Neutrophil (primary cell): ENCODE measurements around the gene GSTM4.

Experiments used
- H3K27ac ChIP-seq: fragments of 200-600 bp; sonication (generic); 2 replicates; pipeline ENCODE4 v1.5.1; 2016; ENCODE audit warnings: mild to moderate bottlenecking, moderate library complexity
- H3K27me3 ChIP-seq: fragments of 200-600 bp; sonication (generic); 2 replicates; pipeline ENCODE4 v1.6.0; 2016; ENCODE audit warnings: mild to moderate bottlenecking
- H3K36me3 ChIP-seq: fragments of 200-600 bp; sonication (generic); 2 replicates; pipeline ENCODE4 v1.5.1; 2017
- H3K4me1 ChIP-seq, 2 experiments: fragments of 200-600 bp in 1 of 2; sonication (generic) in 1 of 2; 1 replicate in 1 of 2; 2 replicates in 1 of 2; pipeline versions ENCODE4 v1.5.1 to v1.6.1; 2013 to 2016; ENCODE audit warnings: low read depth in 1 of 2, low read length in 1 of 2, mild to moderate bottlenecking in 1 of 2, moderate library complexity in 1 of 2; ENCODE audit not compliant: control insufficient read depth in 1 of 2, insufficient read depth in 1 of 2
- H3K4me3 ChIP-seq, 2 experiments: fragments of 200-600 bp in 1 of 2; sonication (generic) in 1 of 2; 1 replicate in 1 of 2; 2 replicates in 1 of 2; pipeline ENCODE4 v1.5.1; 2013 to 2016; ENCODE audit warnings: low read depth in 1 of 2, low read length in 1 of 2, mild to moderate bottlenecking in 1 of 2, moderate library complexity in 1 of 2
- H3K9me3 ChIP-seq: fragments of 200-600 bp; sonication (generic); 2 replicates; pipeline ENCODE4 v1.5.1; 2016
- TF ChIP-seq, protein P1 (sequence below): fragments of 200-600 bp; sonication (generic); IDR thresholded peaks from 2 replicates; pipeline ENCODE4 v1.5.1; 2016; ENCODE audit warnings: antibody characterized with exemption

The GSTM4 gene

DNA sequence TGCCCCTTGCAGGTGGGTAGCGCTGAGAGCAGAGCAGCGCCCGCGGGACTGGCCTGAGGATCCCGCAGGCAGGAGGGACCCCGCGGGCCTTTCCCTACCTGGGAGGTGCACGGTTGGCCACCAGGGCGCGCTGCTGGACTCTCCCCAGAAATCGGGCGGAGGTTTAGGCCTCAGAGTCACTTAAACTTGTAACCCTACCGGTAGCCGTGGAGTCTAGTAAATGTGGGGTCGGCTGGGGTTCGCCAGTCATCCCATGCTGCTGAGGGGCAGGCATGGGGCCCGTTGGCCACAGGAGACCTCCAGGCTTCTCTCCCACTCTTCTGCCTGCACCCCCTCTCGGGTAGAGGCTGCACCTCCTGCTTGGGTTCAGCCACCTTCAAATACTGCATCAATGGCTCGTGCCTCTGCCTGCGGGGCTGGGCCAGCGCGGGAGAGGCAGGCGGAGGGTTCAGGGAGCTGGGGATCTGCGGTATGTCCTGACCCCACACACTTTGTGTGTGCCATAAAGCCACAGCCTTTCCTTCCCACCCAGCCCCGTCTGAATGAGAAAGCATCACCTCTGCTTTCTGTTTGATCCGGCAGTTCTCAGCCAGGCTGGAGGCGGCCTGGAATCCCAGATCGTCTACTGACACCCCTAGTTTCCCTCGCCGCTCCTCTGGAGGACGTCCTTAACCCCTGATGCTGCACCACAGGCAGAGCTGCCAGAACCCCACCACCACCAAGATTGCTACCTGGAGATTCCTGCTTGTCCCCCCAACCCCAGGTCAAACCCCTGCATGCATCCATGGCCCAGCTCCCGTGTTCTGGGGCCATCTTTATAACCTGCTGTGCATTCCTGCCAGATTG, 12.3 kb upstream of the GSTM4 start:
- H3K9me3 ChIP-seq: no peaks in the 10 kb centered on the region
- TF ChIP-seq, protein P1, sequence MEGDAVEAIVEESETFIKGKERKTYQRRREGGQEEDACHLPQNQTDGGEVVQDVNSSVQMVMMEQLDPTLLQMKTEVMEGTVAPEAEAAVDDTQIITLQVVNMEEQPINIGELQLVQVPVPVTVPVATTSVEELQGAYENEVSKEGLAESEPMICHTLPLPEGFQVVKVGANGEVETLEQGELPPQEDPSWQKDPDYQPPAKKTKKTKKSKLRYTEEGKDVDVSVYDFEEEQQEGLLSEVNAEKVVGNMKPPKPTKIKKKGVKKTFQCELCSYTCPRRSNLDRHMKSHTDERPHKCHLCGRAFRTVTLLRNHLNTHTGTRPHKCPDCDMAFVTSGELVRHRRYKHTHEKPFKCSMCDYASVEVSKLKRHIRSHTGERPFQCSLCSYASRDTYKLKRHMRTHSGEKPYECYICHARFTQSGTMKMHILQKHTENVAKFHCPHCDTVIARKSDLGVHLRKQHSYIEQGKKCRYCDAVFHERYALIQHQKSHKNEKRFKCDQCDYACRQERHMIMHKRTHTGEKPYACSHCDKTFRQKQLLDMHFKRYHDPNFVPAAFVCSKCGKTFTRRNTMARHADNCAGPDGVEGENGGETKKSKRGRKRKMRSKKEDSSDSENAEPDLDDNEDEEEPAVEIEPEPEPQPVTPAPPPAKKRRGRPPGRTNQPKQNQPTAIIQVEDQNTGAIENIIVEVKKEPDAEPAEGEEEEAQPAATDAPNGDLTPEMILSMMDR: peak; percentile 84
- no peaks in the 10 kb centered on the region for H3K27me3 ChIP-seq
- H3K4me3 ChIP-seq: no peak overlapping the region
- no peak overlapping the region for H3K27ac ChIP-seq
- H3K4me1 ChIP-seq: peaks cover 6 to 15% of the 10 kb centered on the region in 2 experiments
- no peaks in the 10 kb centered on the region for H3K36me3 ChIP-seq

DNA sequence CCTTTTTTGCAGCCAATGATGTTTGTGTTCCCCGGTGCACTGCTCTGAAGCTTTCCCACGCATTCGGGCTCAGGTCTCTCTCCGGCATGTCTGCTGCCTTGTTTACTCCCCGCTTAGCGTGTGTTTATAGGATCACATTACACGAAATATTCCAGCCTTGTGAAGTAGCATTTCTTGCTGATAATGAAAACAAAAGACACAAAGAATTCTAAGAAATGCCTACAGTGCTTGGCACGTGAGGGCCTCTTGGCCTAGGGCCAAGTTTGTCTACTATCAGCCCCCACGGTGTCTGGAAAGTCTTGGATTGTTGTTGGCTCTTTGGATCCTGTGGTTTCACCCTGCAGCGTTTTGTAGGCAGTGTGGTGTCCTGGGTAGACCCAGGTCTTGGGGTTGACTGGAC, 11.2 kb upstream of the GSTM4 start:
- Histone ChIP-seq H3K4me1 (peaks cover 6 to 15% of the 10 kb centered on the region in 2 experiments), H3K27me3 (no peaks in the 10 kb centered on the region), H3K27ac (no peak overlapping the region), H3K9me3 (no peaks in the 10 kb centered on the region), H3K36me3 (no peaks in the 10 kb centered on the region), H3K4me3 (no peak overlapping the region)
- TF ChIP-seq, protein P1: no peak

DNA sequence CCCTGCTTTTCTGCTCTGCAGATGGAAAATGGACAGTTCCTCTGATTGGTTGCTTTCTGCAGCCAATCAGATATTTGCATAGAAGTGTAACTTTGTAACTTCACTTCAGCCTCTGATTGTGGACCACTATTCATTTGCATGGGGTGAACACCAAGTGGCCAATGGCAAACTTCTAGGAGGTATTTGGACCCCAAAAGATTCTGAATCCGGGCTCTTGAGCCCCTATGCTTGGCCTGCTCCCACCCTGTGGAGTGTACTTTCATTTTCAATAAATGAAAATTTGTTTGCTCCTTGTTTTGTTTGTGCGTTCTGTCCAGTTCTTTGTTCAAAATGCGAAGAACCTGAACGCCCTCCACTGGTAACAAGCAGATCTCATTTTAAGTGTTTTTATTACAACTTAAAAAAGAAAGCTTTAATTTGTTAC, 6.4 kb upstream of the GSTM4 start:
- no peak overlapping the region for H3K4me3 ChIP-seq
- TF ChIP-seq, protein P1: no peak
- no peak overlapping the region for H3K27ac ChIP-seq
- no peaks in the 10 kb centered on the region for H3K4me1 ChIP-seq
- no peaks in the 10 kb centered on the region for H3K9me3 ChIP-seq
- H3K36me3 ChIP-seq: no peaks in the 10 kb centered on the region
- peaks cover 24% of the 10 kb centered on the region for H3K27me3 ChIP-seq

DNA sequence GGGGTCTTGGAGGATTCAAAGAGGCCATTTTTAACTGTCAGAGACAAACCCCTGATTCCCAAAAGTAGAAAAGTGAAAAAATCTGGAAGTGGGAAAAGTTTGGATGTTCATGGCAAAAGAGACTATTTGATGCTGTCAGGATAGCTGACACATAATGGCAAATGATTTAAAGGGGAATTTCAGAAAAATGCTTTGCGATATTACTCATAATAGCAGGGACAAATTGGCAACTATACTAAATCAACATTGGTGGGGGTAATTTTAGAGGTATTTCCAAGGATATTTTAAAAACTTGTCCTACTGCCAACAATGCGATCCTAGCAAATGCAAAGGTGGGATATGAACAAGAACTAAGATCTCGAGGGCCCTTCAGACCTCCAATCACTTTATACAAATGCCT, 5.3 kb upstream of the GSTM4 start:
- no peaks in the 10 kb centered on the region for H3K9me3 ChIP-seq
- H3K4me1 ChIP-seq: peaks cover 0 to 2% of the 10 kb centered on the region in 2 experiments
- TF ChIP-seq, protein P1: no peak
- H3K36me3 ChIP-seq: no peaks in the 10 kb centered on the region
- H3K4me3 ChIP-seq: no peak overlapping the region
- no peak overlapping the region for H3K27ac ChIP-seq
- H3K27me3 ChIP-seq: peaks cover 33% of the 10 kb centered on the region

DNA sequence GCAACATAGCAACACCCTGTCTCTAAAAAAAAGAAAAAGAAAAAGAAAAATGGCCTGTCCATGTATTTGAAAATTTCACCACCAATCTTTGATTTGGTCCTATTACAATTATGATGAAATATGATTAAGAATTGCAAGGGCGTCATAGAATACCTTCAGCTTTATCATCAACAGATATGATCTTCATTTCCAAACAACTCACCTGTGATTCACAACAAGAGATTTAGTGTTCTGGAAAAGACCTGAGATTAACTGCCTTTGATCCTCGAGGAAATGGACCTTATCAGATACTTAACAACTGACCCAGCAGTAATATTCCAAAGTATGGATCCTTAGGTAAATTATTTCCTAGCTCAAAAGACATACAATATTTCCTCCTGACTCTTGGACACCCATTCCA, 3.5 kb upstream of the GSTM4 start:
- H3K4me1 ChIP-seq: peaks cover 6 to 12% of the 10 kb centered on the region in 2 experiments
- no peaks in the 10 kb centered on the region for H3K9me3 ChIP-seq
- peaks cover 35% of the 10 kb centered on the region for H3K27me3 ChIP-seq
- H3K4me3 ChIP-seq: no peak overlapping the region
- TF ChIP-seq, protein P1: no peak
- no peaks in the 10 kb centered on the region for H3K36me3 ChIP-seq
- no peak overlapping the region for H3K27ac ChIP-seq
